IMR-90 (cell line): ENCODE measurements around the gene POM121L2.

Experiments
- BHLHE40 ChIP-seq: fragments of 150-350 bp; IDR thresholded peaks from 2 replicates; pipeline ENCODE4 v1.6.1; 2016; ENCODE audit warnings: mild to moderate bottlenecking, low read depth, low read length
- CHD1 ChIP-seq: IDR thresholded peaks from 2 replicates; pipeline ENCODE4 v1.6.1; 2012; ENCODE audit warnings: low read depth, low read length, improper control_type of control experiment
- CTCF ChIP-seq: conservative IDR thresholded peaks from 2 replicates; pipeline ENCODE4 v1.5.1; 2012; ENCODE audit warnings: mild to moderate bottlenecking, low read depth, low read length, improper control_type of control experiment
- FOS ChIP-seq: fragments of 150-350 bp; IDR thresholded peaks from 2 replicates; pipeline ENCODE4 v1.6.1; 2016; ENCODE audit warnings: low read depth, low read length
- POLR2A ChIP-seq: IDR thresholded peaks from 2 replicates; pipeline ENCODE4 v1.6.1; 2012; ENCODE audit warnings: mild to moderate bottlenecking, low read depth, low read length
- RAD21 ChIP-seq: IDR thresholded peaks from 2 replicates; pipeline ENCODE4 v1.6.1; 2012; ENCODE audit warnings: low read length, improper control_type of control experiment
- RCOR1 ChIP-seq: IDR thresholded peaks from 2 replicates; pipeline ENCODE4 v1.6.1; 2012; ENCODE audit warnings: mild to moderate bottlenecking, low read length, improper control_type of control experiment; ENCODE audit not compliant: insufficient replicate concordance
- SMC3 ChIP-seq: fragments of 150-350 bp; IDR thresholded peaks from 2 replicates; pipeline ENCODE4 v1.6.1; 2016; ENCODE audit warnings: low read depth, mild to moderate bottlenecking, antibody characterized with exemption, low read length, moderate library complexity
- USF2 ChIP-seq: fragments of 150-350 bp; IDR thresholded peaks from 2 replicates; pipeline ENCODE4 v1.6.1; 2017; ENCODE audit warnings: mild to moderate bottlenecking, antibody characterized with exemption, low read length, low read depth

- TF ChIP-seq CTCF = no peak
- no peak for TF ChIP-seq POLR2A
- TF ChIP-seq CHD1 = no peak
- no peak for TF ChIP-seq FOS
- TF ChIP-seq BHLHE40 = no peak
- TF ChIP-seq USF2 = no peak
- no peak for TF ChIP-seq SMC3
- no peak for TF ChIP-seq RAD21
- no peak for TF ChIP-seq RCOR1
These were observed 44.1 kb downstream of the POM121L2 start for GRCh38 chr6:27267857-27268434.
